K562 (cell line): Measurements from ENCODE around the gene F2.

ENCODE experiments used
- CBX5 ChIP-seq: IDR thresholded peaks from 2 replicates; pipeline ENCODE4 v1.6.1; 2014; ENCODE audit warnings: low read depth, borderline replicate concordance
- ESRRA ChIP-seq: fragments of 450-650 bp; IDR thresholded peaks from 2 replicates; pipeline ENCODE4 v1.6.1; 2014; ENCODE audit warnings: low read depth, mild to moderate bottlenecking, moderate library complexity, borderline replicate concordance
- GABPA ChIP-seq: fragments of 200-800 bp; sonication (Bioruptor generic); conservative IDR thresholded peaks from 2 replicates; pipeline ENCODE4 v1.6.1; 2016; ENCODE audit warnings: low read depth, missing genetic modification characterization, missing compliant biosample characterization
- MCM5 ChIP-seq: fragments of 450-650 bp; IDR thresholded peaks from 2 replicates; pipeline ENCODE4 v1.6.1; 2016; ENCODE audit warnings: low read depth
- RBM25 ChIP-seq: fragments of 200-400 bp; formaldehyde crosslinking; IDR thresholded peaks from 2 replicates; pipeline ENCODE4 v1.6.1; 2018; ENCODE audit warnings: low read length, low read depth, moderate library complexity; ENCODE audit not compliant: severe bottlenecking
- SMC3 ChIP-seq: conservative IDR thresholded peaks from 2 replicates; pipeline ENCODE4 v1.6.1; 2011; ENCODE audit warnings: low read depth, low read length, improper control_type of control experiment; ENCODE audit not compliant: insufficient read depth
- SRF ChIP-seq, 2 experiments: fragments of 250-450, 450-650 bp in 1 of 2; sonication (Bioruptor Pico) in 1 of 2; sonication (generic) in 1 of 2; formaldehyde crosslinking; IDR thresholded peaks; 2 replicates each; pipeline versions ENCODE4 v1.5.0 to v1.5.1; 2020 to 2022; ENCODE audit warnings: mild to moderate bottlenecking in 1 of 2, missing genetic modification reagents in 1 of 2
- ZNF785 ChIP-seq: fragments of 250-450 bp; sonication (Bioruptor Pico); IDR thresholded peaks from 2 replicates; pipeline ENCODE4 v1.4.0; 2020; ENCODE audit warnings: mild to moderate bottlenecking
- ZZZ3 ChIP-seq: fragments of 450-650 bp; IDR thresholded peaks from 2 replicates; pipeline ENCODE4 v1.6.1; 2016; ENCODE audit warnings: antibody characterized with exemption, mild to moderate bottlenecking, moderate library complexity
- TF ChIP-seq, protein P1 (sequence below), 3 experiments: IDR thresholded peaks in 2 of 3; conservative IDR thresholded peaks in 1 of 3; 2 replicates each; pipeline ENCODE4 v1.5.1; 2011 to 2012; ENCODE audit warnings: low read length in 3 of 3, mild to moderate bottlenecking in 3 of 3, control low read depth in 2 of 3, improper control_type of control experiment in 1 of 3, inconsistent platforms in 1 of 3, low read depth in 1 of 3, mixed read lengths in 1 of 3, moderate library complexity in 1 of 3; ENCODE audit not compliant: insufficient read depth in 2 of 3
- TF ChIP-seq, protein P2 (sequence below): sonication (generic); formaldehyde crosslinking; IDR thresholded peaks from 2 replicates; pipeline ENCODE4 v1.8.1; 2022; ENCODE audit warnings: missing genetic modification reagents
- TF ChIP-seq, protein P3 (sequence below), 2 experiments: fragments of 450-650 bp; formaldehyde crosslinking in 1 of 2; IDR thresholded peaks; 2 replicates each; pipeline versions ENCODE4 v1.4.0 to v1.6.1; 2014 to 2020; ENCODE audit warnings: mild to moderate bottlenecking in 2 of 2, borderline replicate concordance in 1 of 2, low read depth in 1 of 2
- TF ChIP-seq, protein P4 (sequence below), 2 experiments: fragments of 250-450 bp in 1 of 2; fragments of 450-650 bp in 1 of 2; sonication (Bioruptor Pico) in 1 of 2; IDR thresholded peaks; 2 replicates each; pipeline versions ENCODE4 v1.6.1 to v1.8.0; 2016 to 2021; ENCODE audit warnings: mild to moderate bottlenecking in 2 of 2, moderate library complexity in 2 of 2, missing compliant biosample characterization in 1 of 2, missing genetic modification characterization in 1 of 2

DNA sequence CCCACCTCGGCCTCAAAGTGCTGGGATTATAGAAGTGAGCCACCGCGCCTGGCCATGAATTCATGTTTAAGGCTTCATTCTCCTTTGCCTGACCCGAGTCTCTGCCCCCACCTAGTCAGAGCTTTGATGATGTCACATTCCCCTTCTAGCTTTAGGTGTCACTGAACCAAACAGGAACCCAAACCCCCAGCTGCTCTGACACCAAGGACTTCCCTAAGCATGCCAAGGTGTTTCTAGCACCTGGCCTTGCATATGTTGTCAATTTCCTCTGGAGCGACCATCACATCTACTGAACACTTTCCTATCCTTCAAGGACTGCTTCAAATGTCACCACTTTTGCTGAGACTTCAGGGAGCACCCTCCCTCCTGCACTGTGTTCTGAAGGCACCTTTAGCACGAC, 2.3 kb downstream of the F2 start:
- TF ChIP-seq RBM25 (no peak), ZNF785 (CRISPR knock-in tag) (no peak), ZZZ3 (no peak), SMC3 (no peak), CBX5 (no peak), GABPA (no peak), ESRRA (no peak), SRF (CRISPR knock-in tag; IDR thresholded peaks at IDR 0.05) (no peak), MCM5 (no peak)
- TF ChIP-seq, protein P1, sequence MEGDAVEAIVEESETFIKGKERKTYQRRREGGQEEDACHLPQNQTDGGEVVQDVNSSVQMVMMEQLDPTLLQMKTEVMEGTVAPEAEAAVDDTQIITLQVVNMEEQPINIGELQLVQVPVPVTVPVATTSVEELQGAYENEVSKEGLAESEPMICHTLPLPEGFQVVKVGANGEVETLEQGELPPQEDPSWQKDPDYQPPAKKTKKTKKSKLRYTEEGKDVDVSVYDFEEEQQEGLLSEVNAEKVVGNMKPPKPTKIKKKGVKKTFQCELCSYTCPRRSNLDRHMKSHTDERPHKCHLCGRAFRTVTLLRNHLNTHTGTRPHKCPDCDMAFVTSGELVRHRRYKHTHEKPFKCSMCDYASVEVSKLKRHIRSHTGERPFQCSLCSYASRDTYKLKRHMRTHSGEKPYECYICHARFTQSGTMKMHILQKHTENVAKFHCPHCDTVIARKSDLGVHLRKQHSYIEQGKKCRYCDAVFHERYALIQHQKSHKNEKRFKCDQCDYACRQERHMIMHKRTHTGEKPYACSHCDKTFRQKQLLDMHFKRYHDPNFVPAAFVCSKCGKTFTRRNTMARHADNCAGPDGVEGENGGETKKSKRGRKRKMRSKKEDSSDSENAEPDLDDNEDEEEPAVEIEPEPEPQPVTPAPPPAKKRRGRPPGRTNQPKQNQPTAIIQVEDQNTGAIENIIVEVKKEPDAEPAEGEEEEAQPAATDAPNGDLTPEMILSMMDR (IDR thresholded peaks at IDR 0.05 in 2 of 3, conservative IDR thresholded peaks at IDR 0.05 in 1 of 3; ENCODE audit: insufficient read depth in 2 of 3, low read depth in 1 of 3, low read length in 3 of 3) = no peak
- TF ChIP-seq, protein P2, sequence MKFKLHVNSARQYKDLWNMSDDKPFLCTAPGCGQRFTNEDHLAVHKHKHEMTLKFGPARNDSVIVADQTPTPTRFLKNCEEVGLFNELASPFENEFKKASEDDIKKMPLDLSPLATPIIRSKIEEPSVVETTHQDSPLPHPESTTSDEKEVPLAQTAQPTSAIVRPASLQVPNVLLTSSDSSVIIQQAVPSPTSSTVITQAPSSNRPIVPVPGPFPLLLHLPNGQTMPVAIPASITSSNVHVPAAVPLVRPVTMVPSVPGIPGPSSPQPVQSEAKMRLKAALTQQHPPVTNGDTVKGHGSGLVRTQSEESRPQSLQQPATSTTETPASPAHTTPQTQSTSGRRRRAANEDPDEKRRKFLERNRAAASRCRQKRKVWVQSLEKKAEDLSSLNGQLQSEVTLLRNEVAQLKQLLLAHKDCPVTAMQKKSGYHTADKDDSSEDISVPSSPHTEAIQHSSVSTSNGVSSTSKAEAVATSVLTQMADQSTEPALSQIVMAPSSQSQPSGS (CRISPR knock-in tag) = no peak
- TF ChIP-seq, protein P3, sequence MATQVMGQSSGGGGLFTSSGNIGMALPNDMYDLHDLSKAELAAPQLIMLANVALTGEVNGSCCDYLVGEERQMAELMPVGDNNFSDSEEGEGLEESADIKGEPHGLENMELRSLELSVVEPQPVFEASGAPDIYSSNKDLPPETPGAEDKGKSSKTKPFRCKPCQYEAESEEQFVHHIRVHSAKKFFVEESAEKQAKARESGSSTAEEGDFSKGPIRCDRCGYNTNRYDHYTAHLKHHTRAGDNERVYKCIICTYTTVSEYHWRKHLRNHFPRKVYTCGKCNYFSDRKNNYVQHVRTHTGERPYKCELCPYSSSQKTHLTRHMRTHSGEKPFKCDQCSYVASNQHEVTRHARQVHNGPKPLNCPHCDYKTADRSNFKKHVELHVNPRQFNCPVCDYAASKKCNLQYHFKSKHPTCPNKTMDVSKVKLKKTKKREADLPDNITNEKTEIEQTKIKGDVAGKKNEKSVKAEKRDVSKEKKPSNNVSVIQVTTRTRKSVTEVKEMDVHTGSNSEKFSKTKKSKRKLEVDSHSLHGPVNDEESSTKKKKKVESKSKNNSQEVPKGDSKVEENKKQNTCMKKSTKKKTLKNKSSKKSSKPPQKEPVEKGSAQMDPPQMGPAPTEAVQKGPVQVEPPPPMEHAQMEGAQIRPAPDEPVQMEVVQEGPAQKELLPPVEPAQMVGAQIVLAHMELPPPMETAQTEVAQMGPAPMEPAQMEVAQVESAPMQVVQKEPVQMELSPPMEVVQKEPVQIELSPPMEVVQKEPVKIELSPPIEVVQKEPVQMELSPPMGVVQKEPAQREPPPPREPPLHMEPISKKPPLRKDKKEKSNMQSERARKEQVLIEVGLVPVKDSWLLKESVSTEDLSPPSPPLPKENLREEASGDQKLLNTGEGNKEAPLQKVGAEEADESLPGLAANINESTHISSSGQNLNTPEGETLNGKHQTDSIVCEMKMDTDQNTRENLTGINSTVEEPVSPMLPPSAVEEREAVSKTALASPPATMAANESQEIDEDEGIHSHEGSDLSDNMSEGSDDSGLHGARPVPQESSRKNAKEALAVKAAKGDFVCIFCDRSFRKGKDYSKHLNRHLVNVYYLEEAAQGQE (IDR thresholded peaks at IDR 0.05; ENCODE audit: borderline replicate concordance) = no peak
- TF ChIP-seq, protein P3 (CRISPR knock-in tag; IDR thresholded peaks at IDR 0.05; ENCODE audit: low read depth) = no peak
- TF ChIP-seq, protein P4, sequence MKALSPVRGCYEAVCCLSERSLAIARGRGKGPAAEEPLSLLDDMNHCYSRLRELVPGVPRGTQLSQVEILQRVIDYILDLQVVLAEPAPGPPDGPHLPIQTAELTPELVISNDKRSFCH (CRISPR knock-in tag; IDR thresholded peaks at IDR 0.05) = no peak
- TF ChIP-seq, protein P4 (tag; IDR thresholded peaks at IDR 0.05) = no peak
